Stimulated activated naive CD8-positive, alpha-beta T cell treated with anti-CD3 and anti-CD28 coated beads, Interleukin-15, Interleukin-2, amounts not matched to agents 100 ng/mL and 50 ng/mL, for 24 hours (primary cell): Measurements from ENCODE around the gene HES5.

ENCODE experiments used
- H3K27ac Mint-ChIP-seq: one replicate; pipeline ENCODE4 v1.8.0; 2021; ENCODE audit warnings: mild to moderate bottlenecking, mixed read lengths
- H3K27me3 Mint-ChIP-seq: one replicate; pipeline ENCODE4 v1.8.0; 2021; ENCODE audit warnings: mixed read lengths
- H3K36me3 Mint-ChIP-seq: one replicate; pipeline ENCODE4 v1.8.0; 2021; ENCODE audit warnings: low read depth, mixed read lengths
- H3K4me1 Mint-ChIP-seq: one replicate; pipeline ENCODE4 v1.8.0; 2021; ENCODE audit warnings: low read depth, mixed read lengths
- H3K4me3 Mint-ChIP-seq: one replicate; pipeline ENCODE4 v1.8.0; 2021; ENCODE audit warnings: mild to moderate bottlenecking, mixed read lengths
- H3K9me3 Mint-ChIP-seq: one replicate; pipeline ENCODE4 v1.8.0; 2021; ENCODE audit warnings: mixed read lengths

The HES5 gene

DNA sequence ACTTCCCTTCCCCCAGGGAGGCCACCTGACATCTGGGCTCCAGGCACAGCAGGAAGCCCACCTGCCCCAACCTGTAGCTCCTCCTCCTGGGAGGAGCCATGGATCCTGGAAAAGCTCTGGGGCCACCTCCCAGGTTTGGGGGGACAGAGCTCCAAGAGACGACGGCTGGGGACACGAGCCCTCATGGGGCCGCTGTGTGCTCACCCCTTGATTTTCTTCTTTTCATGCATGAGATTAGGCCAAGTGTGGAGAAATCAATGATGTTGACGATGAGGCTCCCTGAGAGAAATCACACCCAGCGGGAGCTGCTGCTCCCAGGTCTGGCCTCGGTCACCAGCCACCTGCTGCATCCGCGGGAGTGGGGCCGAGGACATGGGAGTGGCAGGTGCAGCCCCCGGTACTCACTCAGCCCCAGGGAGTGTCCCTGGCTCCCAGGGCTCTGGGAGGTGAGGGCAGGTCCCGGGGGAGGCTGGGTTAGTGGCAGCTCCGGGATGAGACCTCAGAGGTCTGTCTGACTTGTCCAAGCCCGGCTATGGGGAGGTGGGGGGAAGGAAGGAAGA lies 34.8 kb upstream of the HES5 start:
- Mint-ChIP-seq H3K36me3 (peaks cover 6% of the 10 kb centered on the region), H3K9me3 (no peaks in the 10 kb centered on the region), H3K27ac (no peak overlapping the region), H3K4me1 (peaks cover 5% of the 10 kb centered on the region), H3K27me3 (no peaks in the 10 kb centered on the region), H3K4me3 (no peak overlapping the region)

DNA sequence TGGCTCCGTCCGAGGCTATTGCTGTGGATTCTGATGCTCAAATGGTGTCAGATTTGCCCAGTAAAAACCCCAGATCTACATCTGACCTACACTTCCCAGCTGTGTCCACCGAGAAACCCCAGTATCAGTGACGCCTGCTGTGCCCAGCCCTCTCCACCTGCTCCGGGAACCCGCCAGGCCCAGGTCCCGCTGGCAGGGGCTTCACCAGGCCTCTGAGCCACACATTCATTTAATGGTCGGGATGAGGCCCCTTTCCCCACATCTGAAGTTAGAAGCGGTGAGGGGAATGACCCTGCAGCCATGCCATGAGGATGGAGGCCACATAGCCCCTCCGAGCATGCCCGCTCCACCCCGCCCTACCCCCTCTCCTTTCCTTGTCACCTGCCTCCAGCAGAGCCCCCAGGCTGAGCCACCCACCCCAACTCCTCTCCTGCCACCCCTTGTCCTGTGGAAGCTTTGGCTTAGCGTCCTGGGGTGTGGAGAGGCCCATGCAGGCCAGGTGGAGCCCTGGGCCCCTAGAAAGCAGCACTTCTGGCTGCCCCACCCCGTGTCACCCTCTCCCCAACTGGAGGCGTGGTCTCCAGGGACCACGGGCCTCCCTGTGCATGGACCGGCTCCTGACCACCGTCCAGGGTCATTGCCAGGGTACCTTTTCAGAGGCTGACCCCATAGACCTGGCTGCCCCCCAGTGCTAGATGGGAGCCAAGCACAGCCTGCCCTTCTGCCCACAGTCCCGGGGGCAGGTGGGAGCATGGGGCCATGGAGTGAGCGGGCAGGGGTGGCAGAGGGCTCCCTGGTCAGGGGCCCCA lies 34.1 kb upstream of the HES5 start:
- no peak overlapping the region for H3K27ac Mint-ChIP-seq
- H3K4me1 Mint-ChIP-seq: peaks cover 5% of the 10 kb centered on the region
- H3K36me3 Mint-ChIP-seq: peaks cover 6% of the 10 kb centered on the region
- H3K4me3 Mint-ChIP-seq: no peak overlapping the region
- no peaks in the 10 kb centered on the region for H3K9me3 Mint-ChIP-seq
- H3K27me3 Mint-ChIP-seq: no peaks in the 10 kb centered on the region

DNA sequence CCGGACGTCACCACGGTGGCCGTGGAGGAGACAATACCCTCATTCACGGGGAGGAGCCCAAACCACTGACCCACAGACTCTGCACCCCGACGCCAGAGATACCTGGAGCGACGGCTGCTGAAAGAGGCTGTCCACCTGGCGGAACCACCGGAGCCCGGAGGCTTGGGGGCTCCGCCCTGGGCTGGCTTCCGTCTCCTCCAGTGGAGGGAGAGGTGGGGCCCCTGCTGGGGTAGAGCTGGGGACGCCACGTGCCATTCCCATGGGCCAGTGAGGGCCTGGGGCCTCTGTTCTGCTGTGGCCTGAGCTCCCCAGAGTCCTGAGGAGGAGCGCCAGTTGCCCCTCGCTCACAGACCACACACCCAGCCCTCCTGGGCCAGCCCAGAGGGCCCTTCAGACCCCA lies 33.1 kb upstream of the HES5 start:
- Mint-ChIP-seq H3K27me3 (no peaks in the 10 kb centered on the region), H3K36me3 (peaks cover 11% of the 10 kb centered on the region), H3K27ac (no peak overlapping the region), H3K4me3 (no peak overlapping the region), H3K4me1 (peaks cover 11% of the 10 kb centered on the region), H3K9me3 (no peaks in the 10 kb centered on the region)

DNA sequence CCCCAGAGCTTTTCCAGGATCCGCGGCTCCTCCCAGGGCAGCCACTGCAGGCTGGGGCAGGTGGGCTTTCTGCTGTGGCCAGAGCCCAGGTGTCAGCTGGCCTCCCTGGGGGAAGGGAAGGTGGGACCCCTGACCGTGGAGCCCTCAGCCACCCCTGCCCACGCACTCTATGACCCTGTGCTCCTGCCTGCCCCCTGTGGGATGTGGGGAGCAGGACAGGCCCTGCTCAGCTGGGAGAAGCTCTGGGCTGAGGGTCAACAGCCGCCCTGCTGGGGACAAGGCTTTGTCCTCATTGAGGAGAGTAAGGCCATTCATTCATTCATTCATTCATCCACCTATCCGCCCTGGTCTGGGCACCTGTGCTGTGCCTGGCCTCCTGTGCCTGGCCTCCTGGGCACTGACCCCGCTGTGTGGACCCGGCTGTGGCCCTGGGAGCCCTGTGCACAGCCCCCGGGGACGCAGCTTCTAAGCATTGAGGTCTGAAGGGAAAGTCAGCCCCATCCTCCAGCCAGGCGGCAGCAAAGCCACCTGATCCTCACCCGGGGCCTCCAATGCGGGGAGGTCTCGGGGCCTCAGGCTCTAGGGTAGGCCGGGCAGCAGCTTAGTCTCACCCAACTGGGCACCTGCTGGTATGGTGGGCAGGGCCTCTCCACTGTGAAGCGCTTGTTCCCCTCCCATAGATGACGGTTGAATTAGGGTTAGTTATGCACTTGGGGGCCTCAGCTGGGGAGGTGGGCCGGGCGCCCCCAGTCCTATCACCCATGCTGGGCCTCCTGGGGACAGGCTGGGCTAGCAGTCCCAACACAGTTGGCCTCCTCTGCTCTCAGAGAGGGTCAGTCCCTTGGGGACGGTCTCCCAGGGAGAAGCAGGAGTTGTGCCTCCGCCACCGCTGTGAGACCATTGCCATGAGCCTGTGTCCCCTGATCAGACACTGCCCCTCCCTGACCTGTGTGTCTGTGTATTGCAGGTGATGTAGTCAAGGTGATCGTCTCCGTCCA lies 32.1 kb upstream of the HES5 start:
- Mint-ChIP-seq H3K4me3 (no peak overlapping the region), H3K36me3 (peaks cover 11% of the 10 kb centered on the region), H3K9me3 (no peaks in the 10 kb centered on the region), H3K27ac (no peak overlapping the region), H3K4me1 (peaks cover 19% of the 10 kb centered on the region), H3K27me3 (no peaks in the 10 kb centered on the region)

- H3K4me1 Mint-ChIP-seq: peaks cover 19% of the 10 kb centered on the region
- no peaks in the 10 kb centered on the region for H3K9me3 Mint-ChIP-seq
- H3K27ac Mint-ChIP-seq: peak overlapping the region; percentile 22
- H3K36me3 Mint-ChIP-seq: peaks cover 11% of the 10 kb centered on the region
- no peak overlapping the region for H3K4me3 Mint-ChIP-seq
- H3K27me3 Mint-ChIP-seq: no peaks in the 10 kb centered on the region
These were observed 31.4 kb upstream of the HES5 start for GRCh38 chr1:2561446-2561845.

- H3K36me3 Mint-ChIP-seq: peaks cover 11% of the 10 kb centered on the region
These were observed 30.4 kb upstream of the HES5 start for GRCh38 chr1:2560299-2561073.

DNA sequence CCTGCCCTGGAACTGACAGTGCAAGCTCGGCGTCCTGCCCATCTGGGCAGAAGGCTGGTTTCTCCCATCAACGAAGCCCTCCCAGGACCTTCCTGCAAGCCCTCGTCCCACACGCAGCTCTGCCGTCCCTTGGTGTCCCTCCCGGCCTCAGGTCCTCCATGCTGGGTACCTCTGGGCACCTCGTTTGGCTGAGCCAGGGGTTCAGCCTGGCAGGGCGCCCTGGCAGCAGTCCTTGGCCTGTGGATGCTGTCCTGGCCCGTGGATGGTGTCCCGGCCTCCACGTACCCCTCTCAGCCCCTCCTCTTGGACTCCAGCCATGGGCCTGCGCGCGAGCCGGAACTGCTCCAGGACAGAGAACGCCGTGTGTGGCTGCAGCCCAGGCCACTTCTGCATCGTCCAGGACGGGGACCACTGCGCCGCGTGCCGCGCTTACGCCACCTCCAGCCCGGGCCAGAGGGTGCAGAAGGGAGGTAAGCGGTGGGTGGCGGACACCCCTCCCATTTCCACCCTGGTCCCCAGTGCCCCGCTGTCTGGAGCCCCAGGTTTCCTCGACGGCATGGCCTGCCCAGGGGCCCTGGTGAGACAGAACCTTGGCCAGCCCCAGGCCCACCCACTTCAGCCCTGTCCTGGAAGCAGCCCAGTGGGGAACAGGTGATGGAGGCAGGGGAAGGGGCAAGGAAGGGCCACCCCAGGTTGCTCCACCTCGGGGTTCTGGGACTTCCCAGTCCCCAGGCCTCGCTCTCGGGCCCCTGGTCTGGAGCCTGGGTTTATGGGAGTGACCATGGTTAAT lies 29.6 kb upstream of the HES5 start:
- Mint-ChIP-seq H3K36me3 (peaks cover 11% of the 10 kb centered on the region), H3K27me3 (no peaks in the 10 kb centered on the region), H3K4me1 (peaks cover 33% of the 10 kb centered on the region), H3K9me3 (no peaks in the 10 kb centered on the region), H3K4me3 (no peak overlapping the region), H3K27ac (no peak overlapping the region)

More at GRCh38 chr1:2560299-2561073, 30.4 kb upstream of the HES5 start:
- peaks cover 25% of the 10 kb centered on the region for H3K4me1 Mint-ChIP-seq
- no peak overlapping the region for H3K27ac Mint-ChIP-seq
- H3K9me3 Mint-ChIP-seq: no peaks in the 10 kb centered on the region
- H3K4me3 Mint-ChIP-seq: no peak overlapping the region
- H3K27me3 Mint-ChIP-seq: no peaks in the 10 kb centered on the region

GRCh38 chr1:2558861-2559260 lies 28.8 kb upstream of the HES5 start:
- H3K4me3 Mint-ChIP-seq: peak overlapping the region; percentile 91
- H3K9me3 Mint-ChIP-seq: no peaks in the 10 kb centered on the region
- H3K27me3 Mint-ChIP-seq: no peaks in the 10 kb centered on the region
- peaks cover 41% of the 10 kb centered on the region for H3K4me1 Mint-ChIP-seq
- H3K36me3 Mint-ChIP-seq: peaks cover 11% of the 10 kb centered on the region
- no peak overlapping the region for H3K27ac Mint-ChIP-seq

- peak overlapping the region; percentile 91 for H3K4me3 Mint-ChIP-seq
- no peaks in the 10 kb centered on the region for H3K9me3 Mint-ChIP-seq
- H3K27ac Mint-ChIP-seq: no peak overlapping the region
- H3K36me3 Mint-ChIP-seq: peaks cover 11% of the 10 kb centered on the region
- H3K27me3 Mint-ChIP-seq: no peaks in the 10 kb centered on the region
- H3K4me1 Mint-ChIP-seq: peaks cover 45% of the 10 kb centered on the region
These were observed 28.4 kb upstream of the HES5 start for GRCh38 chr1:2558420-2558819.

DNA sequence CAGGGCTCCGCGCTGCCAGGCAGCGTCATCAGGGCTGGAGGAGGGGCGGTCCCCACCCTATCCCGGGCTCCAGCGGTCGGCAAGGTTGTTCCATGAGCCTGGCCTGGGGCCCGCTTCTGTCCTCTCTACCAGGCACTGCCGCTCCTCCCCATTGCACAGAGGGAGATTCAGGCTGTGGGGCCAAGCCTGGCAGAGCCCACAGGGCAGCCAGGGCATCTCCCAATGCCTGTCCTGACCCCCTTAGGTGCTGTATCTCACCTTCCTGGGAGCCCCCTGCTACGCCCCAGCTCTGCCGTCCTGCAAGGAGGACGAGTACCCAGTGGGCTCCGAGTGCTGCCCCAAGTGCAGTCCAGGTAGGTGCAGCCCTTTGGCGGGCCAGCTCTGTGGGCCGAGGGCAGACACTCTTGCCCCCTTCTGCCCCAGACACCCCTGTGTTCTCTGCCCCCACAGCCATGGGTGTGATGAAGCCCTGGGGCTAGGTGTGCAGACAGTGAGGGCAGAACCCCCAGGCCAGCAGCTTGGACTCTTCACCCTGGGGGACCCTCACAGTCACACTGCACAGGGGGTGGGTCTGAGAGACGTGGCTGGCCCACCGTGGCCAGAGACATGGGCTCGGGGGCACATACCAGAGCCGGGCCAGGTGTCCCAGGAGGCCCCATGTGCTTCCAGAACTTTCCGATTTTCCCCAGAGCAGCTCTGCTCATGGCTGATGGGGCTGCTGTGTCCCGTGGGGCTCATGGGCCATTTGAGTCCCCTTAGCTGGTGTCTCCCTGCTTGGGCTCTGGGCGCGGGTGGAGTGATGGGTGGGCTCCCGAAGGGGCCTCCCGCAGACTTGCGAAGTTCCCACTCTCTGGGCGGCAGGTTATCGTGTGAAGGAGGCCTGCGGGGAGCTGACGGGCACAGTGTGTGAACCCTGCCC lies 27.7 kb upstream of the HES5 start:
- Mint-ChIP-seq H3K4me1 (peaks cover 45% of the 10 kb centered on the region), H3K27ac (peak overlapping the region; percentile 66), H3K9me3 (no peaks in the 10 kb centered on the region), H3K36me3 (peaks cover 11% of the 10 kb centered on the region), H3K4me3 (peak overlapping the region; percentile 91), H3K27me3 (no peaks in the 10 kb centered on the region)

- H3K4me1 Mint-ChIP-seq: peaks cover 45% of the 10 kb centered on the region
- peak overlapping the region; percentile 91 for H3K4me3 Mint-ChIP-seq
These were observed 26.8 kb upstream of the HES5 start for GRCh38 chr1:2556678-2557481.

DNA sequence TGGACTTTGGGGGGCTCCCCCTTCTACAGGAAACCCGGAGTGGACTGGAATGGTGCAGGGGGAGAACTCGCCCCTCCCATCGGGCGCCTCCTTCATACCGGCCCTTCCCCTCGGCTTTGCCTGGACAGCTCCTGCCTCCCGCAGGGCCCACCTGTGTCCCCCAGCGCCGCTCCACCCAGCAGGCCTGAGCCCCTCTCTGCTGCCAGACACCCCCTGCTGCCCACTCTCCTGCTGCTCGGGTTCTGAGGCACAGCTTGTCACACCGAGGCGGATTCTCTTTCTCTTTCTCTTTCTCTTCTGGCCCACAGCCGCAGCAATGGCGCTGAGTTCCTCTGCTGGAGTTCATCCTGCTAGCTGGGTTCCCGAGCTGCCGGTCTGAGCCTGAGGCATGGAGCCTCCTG lies 26.2 kb upstream of the HES5 start, which contains the start of gene TNFRSF14:
TNFRSF14 (plus strand) TSS at position 95 of the 401 bp plus-strand sequence; CDS start at position 389, 294 bp downstream.
- Mint-ChIP-seq H3K9me3 (no peaks in the 10 kb centered on the region), H3K27ac (peak within 1 kb of the TSS; percentile 96), H3K4me1 (peaks cover 44% of the 10 kb centered on the region)

More at GRCh38 chr1:2556678-2557481, 26.8 kb upstream of the HES5 start:
- H3K9me3 Mint-ChIP-seq: no peaks in the 10 kb centered on the region
- peaks cover 11% of the 10 kb centered on the region for H3K36me3 Mint-ChIP-seq
- no peaks in the 10 kb centered on the region for H3K27me3 Mint-ChIP-seq
- peak overlapping the region; percentile 96 for H3K27ac Mint-ChIP-seq

More for the DNA sequence above, 26.2 kb upstream of the HES5 start, which contains the start of gene TNFRSF14:
- Mint-ChIP-seq H3K27me3 (no peaks in the 10 kb centered on the region), H3K4me3 (peak within 1 kb of the TSS; percentile 91), H3K36me3 (peaks cover 9% of the 10 kb centered on the region)
